ENCODE results near the gene PTPRN2.

DNA sequence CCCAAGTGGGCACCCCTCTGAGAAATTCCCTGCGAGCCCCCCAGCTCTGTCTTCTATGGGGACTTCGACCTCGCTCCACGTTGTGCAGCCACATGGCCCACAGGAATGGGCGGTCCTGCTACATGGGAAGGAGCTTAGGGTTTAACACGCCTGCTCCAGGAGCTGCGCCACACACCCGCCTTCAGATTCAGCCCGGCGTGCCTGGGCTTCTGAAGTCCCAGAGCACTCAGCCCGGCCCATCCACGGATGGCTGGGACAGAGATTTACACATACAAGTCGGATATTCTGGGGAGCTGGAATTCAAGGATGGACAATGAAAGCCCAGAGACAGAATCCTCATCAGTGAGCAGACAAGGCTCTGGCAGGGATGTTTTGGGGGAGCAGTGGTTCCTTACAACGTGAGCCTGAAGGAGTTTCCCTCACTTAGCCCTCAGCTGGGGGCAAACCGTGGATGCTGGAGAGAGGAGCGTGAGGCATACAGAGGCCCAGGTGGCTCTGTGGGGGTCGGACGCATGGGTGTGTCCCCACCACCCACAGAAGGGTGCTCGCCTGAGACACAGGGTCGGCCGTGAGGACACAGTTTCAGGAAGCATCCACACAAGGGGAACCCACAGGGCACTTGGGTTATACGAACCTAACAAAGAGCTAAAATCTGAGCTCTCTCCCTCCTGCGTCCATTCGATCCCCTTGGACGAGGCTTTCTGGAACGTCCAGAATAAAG is 877.9 kb downstream of the PTPRN2 start:
- TF ChIP-seq, protein P1, sequence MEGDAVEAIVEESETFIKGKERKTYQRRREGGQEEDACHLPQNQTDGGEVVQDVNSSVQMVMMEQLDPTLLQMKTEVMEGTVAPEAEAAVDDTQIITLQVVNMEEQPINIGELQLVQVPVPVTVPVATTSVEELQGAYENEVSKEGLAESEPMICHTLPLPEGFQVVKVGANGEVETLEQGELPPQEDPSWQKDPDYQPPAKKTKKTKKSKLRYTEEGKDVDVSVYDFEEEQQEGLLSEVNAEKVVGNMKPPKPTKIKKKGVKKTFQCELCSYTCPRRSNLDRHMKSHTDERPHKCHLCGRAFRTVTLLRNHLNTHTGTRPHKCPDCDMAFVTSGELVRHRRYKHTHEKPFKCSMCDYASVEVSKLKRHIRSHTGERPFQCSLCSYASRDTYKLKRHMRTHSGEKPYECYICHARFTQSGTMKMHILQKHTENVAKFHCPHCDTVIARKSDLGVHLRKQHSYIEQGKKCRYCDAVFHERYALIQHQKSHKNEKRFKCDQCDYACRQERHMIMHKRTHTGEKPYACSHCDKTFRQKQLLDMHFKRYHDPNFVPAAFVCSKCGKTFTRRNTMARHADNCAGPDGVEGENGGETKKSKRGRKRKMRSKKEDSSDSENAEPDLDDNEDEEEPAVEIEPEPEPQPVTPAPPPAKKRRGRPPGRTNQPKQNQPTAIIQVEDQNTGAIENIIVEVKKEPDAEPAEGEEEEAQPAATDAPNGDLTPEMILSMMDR (IDR thresholded peaks at IDR 0.05 in 2 of 3, conservative IDR thresholded peaks at IDR 0.05 in 1 of 3; ENCODE audit: insufficient read depth in 2 of 3, low read depth in 1 of 3, low read length in 3 of 3): no peak
- TF ChIP-seq ESRRA (IDR thresholded peaks at IDR 0.05; ENCODE audit: borderline replicate concordance, low read depth) (no peak), CREB1 (IDR thresholded peaks at IDR 0.05) (no peak), CREB1 (CRISPR knock-in tag; IDR thresholded peaks at IDR 0.05) (no peak), KLF6 (CRISPR knock-in tag; IDR thresholded peaks at IDR 0.05; ENCODE audit: borderline replicate concordance) (no peak), HDAC6 (IDR thresholded peaks at IDR 0.05; ENCODE audit: low read depth, low read length) (no peak), ZNF232 (CRISPR knock-in tag; IDR thresholded peaks at IDR 0.05) (no peak), ZNF12 (CRISPR knock-in tag; IDR thresholded peaks at IDR 0.05) (no peak), NFATC3 (IDR thresholded peaks at IDR 0.05) (no peak), RFX5 (IDR thresholded peaks at IDR 0.05; ENCODE audit: low read depth, low read length) (no peak), ZNF780A (CRISPR knock-in tag; IDR thresholded peaks at IDR 0.05) (no peak), SMAD3 (CRISPR knock-in tag; conservative IDR thresholded peaks at IDR 0.05) (no peak)
- TF ChIP-seq, protein P2, sequence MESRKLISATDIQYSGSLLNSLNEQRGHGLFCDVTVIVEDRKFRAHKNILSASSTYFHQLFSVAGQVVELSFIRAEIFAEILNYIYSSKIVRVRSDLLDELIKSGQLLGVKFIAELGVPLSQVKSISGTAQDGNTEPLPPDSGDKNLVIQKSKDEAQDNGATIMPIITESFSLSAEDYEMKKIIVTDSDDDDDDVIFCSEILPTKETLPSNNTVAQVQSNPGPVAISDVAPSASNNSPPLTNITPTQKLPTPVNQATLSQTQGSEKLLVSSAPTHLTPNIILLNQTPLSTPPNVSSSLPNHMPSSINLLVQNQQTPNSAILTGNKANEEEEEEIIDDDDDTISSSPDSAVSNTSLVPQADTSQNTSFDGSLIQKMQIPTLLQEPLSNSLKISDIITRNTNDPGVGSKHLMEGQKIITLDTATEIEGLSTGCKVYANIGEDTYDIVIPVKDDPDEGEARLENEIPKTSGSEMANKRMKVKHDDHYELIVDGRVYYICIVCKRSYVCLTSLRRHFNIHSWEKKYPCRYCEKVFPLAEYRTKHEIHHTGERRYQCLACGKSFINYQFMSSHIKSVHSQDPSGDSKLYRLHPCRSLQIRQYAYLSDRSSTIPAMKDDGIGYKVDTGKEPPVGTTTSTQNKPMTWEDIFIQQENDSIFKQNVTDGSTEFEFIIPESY (CRISPR knock-in tag; IDR thresholded peaks at IDR 0.05): no peak
- TF ChIP-seq, protein P3, sequence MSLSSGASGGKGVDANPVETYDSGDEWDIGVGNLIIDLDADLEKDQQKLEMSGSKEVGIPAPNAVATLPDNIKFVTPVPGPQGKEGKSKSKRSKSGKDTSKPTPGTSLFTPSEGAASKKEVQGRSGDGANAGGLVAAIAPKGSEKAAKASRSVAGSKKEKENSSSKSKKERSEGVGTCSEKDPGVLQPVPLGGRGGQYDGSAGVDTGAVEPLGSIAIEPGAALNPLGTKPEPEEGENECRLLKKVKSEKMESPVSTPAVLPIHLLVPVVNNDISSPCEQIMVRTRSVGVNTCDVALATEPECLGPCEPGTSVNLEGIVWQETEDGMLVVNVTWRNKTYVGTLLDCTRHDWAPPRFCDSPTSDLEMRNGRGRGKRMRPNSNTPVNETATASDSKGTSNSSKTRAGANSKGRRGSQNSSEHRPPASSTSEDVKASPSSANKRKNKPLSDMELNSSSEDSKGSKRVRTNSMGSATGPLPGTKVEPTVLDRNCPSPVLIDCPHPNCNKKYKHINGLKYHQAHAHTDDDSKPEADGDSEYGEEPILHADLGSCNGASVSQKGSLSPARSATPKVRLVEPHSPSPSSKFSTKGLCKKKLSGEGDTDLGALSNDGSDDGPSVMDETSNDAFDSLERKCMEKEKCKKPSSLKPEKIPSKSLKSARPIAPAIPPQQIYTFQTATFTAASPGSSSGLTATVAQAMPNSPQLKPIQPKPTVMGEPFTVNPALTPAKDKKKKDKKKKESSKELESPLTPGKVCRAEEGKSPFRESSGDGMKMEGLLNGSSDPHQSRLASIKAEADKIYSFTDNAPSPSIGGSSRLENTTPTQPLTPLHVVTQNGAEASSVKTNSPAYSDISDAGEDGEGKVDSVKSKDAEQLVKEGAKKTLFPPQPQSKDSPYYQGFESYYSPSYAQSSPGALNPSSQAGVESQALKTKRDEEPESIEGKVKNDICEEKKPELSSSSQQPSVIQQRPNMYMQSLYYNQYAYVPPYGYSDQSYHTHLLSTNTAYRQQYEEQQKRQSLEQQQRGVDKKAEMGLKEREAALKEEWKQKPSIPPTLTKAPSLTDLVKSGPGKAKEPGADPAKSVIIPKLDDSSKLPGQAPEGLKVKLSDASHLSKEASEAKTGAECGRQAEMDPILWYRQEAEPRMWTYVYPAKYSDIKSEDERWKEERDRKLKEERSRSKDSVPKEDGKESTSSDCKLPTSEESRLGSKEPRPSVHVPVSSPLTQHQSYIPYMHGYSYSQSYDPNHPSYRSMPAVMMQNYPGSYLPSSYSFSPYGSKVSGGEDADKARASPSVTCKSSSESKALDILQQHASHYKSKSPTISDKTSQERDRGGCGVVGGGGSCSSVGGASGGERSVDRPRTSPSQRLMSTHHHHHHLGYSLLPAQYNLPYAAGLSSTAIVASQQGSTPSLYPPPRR (CRISPR knock-in tag; IDR thresholded peaks at IDR 0.05; ENCODE audit: borderline replicate concordance): no peak
